IMR-90 (cell line): ENCODE data around the gene DNAJC30. TPM values are rescaled to one million over a fixed set of nuclear protein-coding genes. Genes with fewer than 3 reads are reported as not detected.

Experiments
- ATAC-seq: fragments of 200-7000 bp; cut with Tn5 transposase; 2 replicates; pipeline ENCODE4 v1.9.1; 2020; ENCODE audit warnings: low read depth, mild to moderate bottlenecking, moderate library complexity
- BruUV-seq: library from RNA; stranded (reverse); fragments of 400-500 nt; replicated peaks from 2 replicates; lab custom pipeline; 2021; lab: Mats Ljungman, UMichigan
- CTCF ChIA-PET: fragments of 300-600 bp; formaldehyde crosslinking; extraction: SDS; loops from one replicate; lab custom pipeline; 2021; ENCODE audit warnings: antibody characterized with exemption; lab: Yijun Ruan, JAX
- POLR2A ChIA-PET: fragments of 300-600 bp; sonication (Branson Sonifier 250); formaldehyde crosslinking; loops from one replicate; lab custom pipeline; 2022; ENCODE audit warnings: antibody characterized with exemption; ENCODE audit not compliant: unreplicated experiment; lab: Charles Lee
- DNase-seq: peaks from one replicate; pipeline ENCODE4 v3.0.0; 2013
- H2AFZ ChIP-seq: replicated peaks from 2 replicates; pipeline ENCODE3; 2013; ENCODE audit warnings: low read length, mild to moderate bottlenecking; ENCODE audit not compliant: poor library complexity
- H2AK5ac ChIP-seq: 2 replicates; pipeline ENCODE4 v1.6.1; 2013; ENCODE audit warnings: low read depth, low read length, inconsistent platforms
- H2AK9ac ChIP-seq: replicated peaks from 2 replicates; pipeline ENCODE3; 2013; ENCODE audit warnings: mild to moderate bottlenecking, low read depth, low read length, moderate library complexity; ENCODE audit not compliant: poor library complexity
- H2BK120ac ChIP-seq: 2 replicates; pipeline ENCODE4 v1.6.1; 2013; ENCODE audit warnings: low read depth, low read length, inconsistent platforms
- H2BK15ac ChIP-seq: 3 replicates; pipeline ENCODE4 v1.6.1; 2013; ENCODE audit warnings: low read depth, low read length, inconsistent platforms
- H2BK20ac ChIP-seq: 2 replicates; pipeline ENCODE4 v1.6.1; 2013; ENCODE audit warnings: low read depth, mild to moderate bottlenecking, inconsistent platforms, low read length, moderate library complexity
- H2BK5ac ChIP-seq: 2 replicates; pipeline ENCODE4 v1.6.1; 2013; ENCODE audit warnings: mild to moderate bottlenecking, low read depth, low read length, inconsistent platforms; ENCODE audit not compliant: poor library complexity, severe bottlenecking
- H3K14ac ChIP-seq: replicated peaks from 2 replicates; pipeline ENCODE4 v1.6.1; 2013; ENCODE audit warnings: low read depth, low read length, inconsistent platforms
- H3K18ac ChIP-seq: 2 replicates; pipeline ENCODE4 v1.6.1; 2013; ENCODE audit warnings: low read depth, low read length, control low read depth
- H3K23ac ChIP-seq: 2 replicates; pipeline ENCODE4 v1.6.1; 2013; ENCODE audit warnings: low read depth, low read length, inconsistent platforms
- H3K27ac ChIP-seq: 2 replicates; pipeline ENCODE4 v1.5.1; 2013; ENCODE audit warnings: mild to moderate bottlenecking, control low read depth, low read length; ENCODE audit not compliant: insufficient read depth
- H3K27me3 ChIP-seq: 2 replicates; pipeline ENCODE4 v1.6.1; 2013; ENCODE audit warnings: low read length; ENCODE audit not compliant: control insufficient read depth, insufficient read depth
- H3K36me3 ChIP-seq: 2 replicates; pipeline ENCODE4 v1.6.1; 2013; ENCODE audit warnings: low read length, mixed read lengths; ENCODE audit not compliant: control insufficient read depth, insufficient read depth
- H3K4ac ChIP-seq: 2 replicates; pipeline ENCODE4 v1.6.1; 2013; ENCODE audit warnings: low read depth, low read length, inconsistent platforms
- H3K4me1 ChIP-seq: 2 replicates; pipeline ENCODE4 v1.6.1; 2013; ENCODE audit warnings: low read length, mixed read lengths; ENCODE audit not compliant: control insufficient read depth, insufficient read depth
- H3K4me2 ChIP-seq: 2 replicates; pipeline ENCODE4 v1.6.1; 2013; ENCODE audit warnings: low read depth, mild to moderate bottlenecking, control low read depth, low read length, moderate library complexity
- H3K4me3 ChIP-seq: 2 replicates; pipeline ENCODE4 v1.5.1; 2013; ENCODE audit warnings: low read depth, mild to moderate bottlenecking, control low read depth, low read length, moderate library complexity; ENCODE audit not compliant: insufficient read depth
- H3K56ac ChIP-seq: 2 replicates; pipeline ENCODE4 v1.6.1; 2013; ENCODE audit warnings: low read length, inconsistent platforms; ENCODE audit not compliant: insufficient read depth; ENCODE audit errors: extremely low read depth
- H3K79me1 ChIP-seq, 2 experiments: 2 replicates each; pipeline ENCODE4 v1.6.1; 2013; ENCODE audit warnings: low read length in 2 of 2, inconsistent platforms in 1 of 2, low read depth in 1 of 2
- H3K9ac ChIP-seq: 2 replicates; pipeline ENCODE4 v1.6.1; 2013; ENCODE audit warnings: low read depth, low read length, control low read depth
- H3K9me1 ChIP-seq: 2 replicates; pipeline ENCODE4 v1.6.1; 2013; ENCODE audit warnings: low read length, inconsistent platforms; ENCODE audit not compliant: insufficient read depth
- H3K9me3 ChIP-seq: 2 replicates; pipeline ENCODE4 v1.6.1; 2013; ENCODE audit warnings: low read length; ENCODE audit not compliant: control insufficient read depth, insufficient read depth
- H4K20me1 ChIP-seq: 2 replicates; pipeline ENCODE4 v1.6.1; 2013; ENCODE audit warnings: low read length, inconsistent platforms; ENCODE audit not compliant: insufficient read depth
- H4K5ac ChIP-seq: 2 replicates; pipeline ENCODE4 v1.6.1; 2013; ENCODE audit warnings: mild to moderate bottlenecking, low read depth, low read length, control low read depth
- H4K8ac ChIP-seq, 2 experiments: 2 replicates each; pipeline ENCODE4 v1.6.1; 2013; ENCODE audit warnings: low read depth in 2 of 2, low read length in 2 of 2, control low read depth in 1 of 2, inconsistent platforms in 1 of 2
- H4K91ac ChIP-seq: 2 replicates; pipeline ENCODE4 v1.6.1; 2013; ENCODE audit warnings: low read depth, low read length, inconsistent platforms; ENCODE audit not compliant: insufficient read depth
- BHLHE40 ChIP-seq: fragments of 150-350 bp; IDR thresholded peaks from 2 replicates; pipeline ENCODE4 v1.6.1; 2016; ENCODE audit warnings: mild to moderate bottlenecking, low read depth, low read length
- CEBPB ChIP-seq: IDR thresholded peaks from 2 replicates; pipeline ENCODE4 v1.6.1; 2012; ENCODE audit warnings: low read depth, low read length, improper control_type of control experiment
- CHD1 ChIP-seq: IDR thresholded peaks from 2 replicates; pipeline ENCODE4 v1.6.1; 2012; ENCODE audit warnings: low read depth, low read length, improper control_type of control experiment
- CTCF ChIP-seq: conservative IDR thresholded peaks from 2 replicates; pipeline ENCODE4 v1.5.1; 2012; ENCODE audit warnings: mild to moderate bottlenecking, low read depth, low read length, improper control_type of control experiment
- FOS ChIP-seq: fragments of 150-350 bp; IDR thresholded peaks from 2 replicates; pipeline ENCODE4 v1.6.1; 2016; ENCODE audit warnings: low read depth, low read length
- MAFK ChIP-seq: IDR thresholded peaks from 2 replicates; pipeline ENCODE4 v1.6.1; 2012; ENCODE audit warnings: low read depth, low read length, improper control_type of control experiment
- MAZ ChIP-seq: IDR thresholded peaks from 2 replicates; pipeline ENCODE4 v1.6.1; 2012; ENCODE audit warnings: low read depth, mild to moderate bottlenecking, low read length, improper control_type of control experiment, moderate library complexity, borderline replicate concordance
- MXI1 ChIP-seq: IDR thresholded peaks from 2 replicates; pipeline ENCODE4 v1.6.1; 2012; ENCODE audit warnings: low read depth, mild to moderate bottlenecking, low read length, moderate library complexity, borderline replicate concordance
- NFE2L2 ChIP-seq: fragments of 150-350 bp; IDR thresholded peaks from 2 replicates; pipeline ENCODE4 v1.6.1; 2016; ENCODE audit warnings: low read depth, mild to moderate bottlenecking, low read length
- POLR2A ChIP-seq: IDR thresholded peaks from 2 replicates; pipeline ENCODE4 v1.6.1; 2012; ENCODE audit warnings: mild to moderate bottlenecking, low read depth, low read length
- RAD21 ChIP-seq: IDR thresholded peaks from 2 replicates; pipeline ENCODE4 v1.6.1; 2012; ENCODE audit warnings: low read length, improper control_type of control experiment
- RCOR1 ChIP-seq: IDR thresholded peaks from 2 replicates; pipeline ENCODE4 v1.6.1; 2012; ENCODE audit warnings: mild to moderate bottlenecking, low read length, improper control_type of control experiment; ENCODE audit not compliant: insufficient replicate concordance
- RFX5 ChIP-seq: IDR thresholded peaks from 2 replicates; pipeline ENCODE4 v1.8.0; 2012; ENCODE audit warnings: low read depth, mild to moderate bottlenecking, low read length, moderate library complexity
- SMC3 ChIP-seq: fragments of 150-350 bp; IDR thresholded peaks from 2 replicates; pipeline ENCODE4 v1.6.1; 2016; ENCODE audit warnings: low read depth, mild to moderate bottlenecking, antibody characterized with exemption, low read length, moderate library complexity
- WGBS, 2 experiments: methylation state at CpG; one replicate each; pipeline versions ENCODE4 v1.1.5 to v1.1.7; 2013; ENCODE audit warnings: missing lambda C conversion rate in 2 of 2; ENCODE audit not compliant: insufficient read length in 1 of 2; ENCODE audit errors: extremely low coverage in 2 of 2; 5-methylcytosine and 5-hydroxymethylcytosine counted together
- dilution Hi-C: fragments of 300-500 bp; cut with HindIII; formaldehyde crosslinking; loops from one replicate; pipeline ENCODE4 v1.14.3; 2018; ENCODE audit warnings: low sequenced_read_pairs; ENCODE audit not compliant: unreplicated experiment
- in situ Hi-C: fragments of 300-500 bp; cut with MboI; formaldehyde crosslinking; loops from 3 replicates; pipeline ENCODE4 v1.14.3; 2019; ENCODE audit warnings: low sequenced_read_pairs, inconsistent platforms, mixed read lengths
- intact Hi-C: fragments of 100-400 bp; cut with micrococcal nuclease; formaldehyde crosslinking; loops from 2 replicates; pipeline ENCODE4 v1.10.0; 2022
- polyA plus RNA-seq, 3 experiments: library from polyadenylated mRNA; depleted of rRNA; stranded (reverse); fragments of >200 nt; gene quantifications; 2 replicates each; pipeline ENCODE4 v1.2.3, GENCODE V29; 2012; ENCODE audit warnings: low replicate concordance in 1 of 3
- total RNA-seq: library from RNA; depleted of rRNA; stranded (reverse); fragments of >200 nt; gene quantifications from 2 replicates; pipeline ENCODE4 v1.2.3, GENCODE V29; 2012
- TF ChIP-seq, protein P1 (sequence below): fragments of 150-350 bp; IDR thresholded peaks from 2 replicates; pipeline ENCODE4 v1.6.1; 2016; ENCODE audit warnings: low read depth, mild to moderate bottlenecking, low read length, moderate library complexity, borderline replicate concordance
- TF ChIP-seq, protein P2 (sequence below): fragments of 150-350 bp; IDR thresholded peaks from 2 replicates; pipeline ENCODE4 v1.6.1; 2017; ENCODE audit warnings: mild to moderate bottlenecking, antibody characterized with exemption, low read length, low read depth

DNAJC30 gene
- total and polyA plus RNA-seq, 2 of the 4 experiments (the other 2 are of a cell fraction), result 1.6 to 9.0 TPM

DNA sequence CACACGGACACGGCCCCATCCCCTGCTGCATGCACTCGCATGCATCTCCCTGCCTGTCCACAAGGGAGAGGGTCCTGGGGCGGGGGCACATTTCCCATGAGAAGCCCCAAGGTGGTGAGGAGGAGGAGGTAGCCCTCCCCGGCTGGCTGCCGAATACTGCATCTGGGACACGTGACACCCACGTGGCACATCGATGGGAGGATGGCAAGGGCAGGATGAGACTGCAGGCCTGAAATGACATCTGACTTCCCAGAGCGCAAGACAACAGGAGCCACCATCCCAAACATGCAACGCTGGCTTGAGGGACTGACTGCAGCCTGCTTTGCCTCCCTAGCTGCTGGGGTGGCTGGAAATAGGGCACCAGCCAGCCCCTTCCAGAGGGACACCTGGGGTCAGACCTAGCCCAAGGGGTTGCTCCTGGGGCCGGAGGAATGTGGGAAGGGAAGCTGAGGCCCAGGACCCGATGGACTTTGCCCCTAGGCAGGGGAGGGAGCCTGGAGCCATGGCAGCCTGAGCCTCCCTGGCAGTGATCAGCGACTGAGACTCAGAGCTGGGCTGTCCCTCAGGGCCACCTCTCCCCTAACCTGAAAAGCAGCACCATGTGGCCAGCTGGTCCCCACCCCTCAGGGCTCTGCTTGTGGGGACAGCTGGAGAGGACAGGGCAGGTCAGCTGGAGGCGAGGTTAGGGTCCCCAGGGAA is 16.3 kb upstream of the DNAJC30 start:
- CTCF ChIA-PET, result no interaction called here
- no peak for ATAC-seq

More for the DNA sequence above, 16.3 kb upstream of the DNAJC30 start:
- no peak overlapping the region for H3K23ac ChIP-seq
- H2AFZ ChIP-seq, result no peak overlapping the region
- peaks cover 0 to 8% of the 10 kb centered on the region in 2 experiments; a peak in 2 of 4 replicates for H3K79me1 ChIP-seq
- no peak overlapping the region for H3K14ac ChIP-seq
- no peak overlapping the region for H3K56ac ChIP-seq
- H3K9me1 ChIP-seq, result 0 out of 2 replicates have a peak, but pooled peaks cover 4% of the 10 kb centered on the region
- no peak overlapping the region for H2BK15ac ChIP-seq
- H3K9ac ChIP-seq, result no peak overlapping the region
- dilution Hi-C loops (no loop called here), in situ Hi-C loops (no loop called here), intact Hi-C loops (no loop called here)
- peaks cover 2% of the 10 kb centered on the region; the same call in 1 of the 2 replicates for H3K4me1 ChIP-seq
- H2AK9ac ChIP-seq, result peak overlapping the region; percentile 55
- H3K27ac ChIP-seq, result no peak overlapping the region
- DNase-seq, result no peak
- no peak overlapping the region for H3K4ac ChIP-seq
- H3K27me3 ChIP-seq, result no peaks in the 10 kb centered on the region
- BruUV-seq, result no TSS peak
- H4K8ac ChIP-seq, result no peak overlapping the region
- peaks cover 69% of the 10 kb centered on the region for H3K36me3 ChIP-seq
- H3K9me3 ChIP-seq, result no peaks in the 10 kb centered on the region
- H2BK5ac ChIP-seq, result no peak overlapping the region
- POLR2A ChIA-PET, result no interaction called here
- H3K18ac ChIP-seq, result no peak overlapping the region
- H4K20me1 ChIP-seq, result peaks cover 22% of the 10 kb centered on the region
- H2AK5ac ChIP-seq, result no peak overlapping the region
- no peak overlapping the region for H4K5ac ChIP-seq
- H3K4me3 ChIP-seq, result no peak overlapping the region
- no peak overlapping the region for H3K4me2 ChIP-seq
- H2BK20ac ChIP-seq, result no peak overlapping the region
- 83% methylated on average over 3 of the region's 15 CpGs; no CpG with 5 or more reads in 1 of the 2 experiments for WGBS, 2 experiments
- TF ChIP-seq MXI1 (no peak), CTCF (no peak), RFX5 (no peak), MAZ (no peak), MAFK (no peak), SMC3 (no peak), POLR2A (no peak), CHD1 (no peak), FOS (no peak), BHLHE40 (no peak), NFE2L2 (no peak), CEBPB (no peak), RCOR1 (no peak), RAD21 (no peak)
- TF ChIP-seq, protein P1, sequence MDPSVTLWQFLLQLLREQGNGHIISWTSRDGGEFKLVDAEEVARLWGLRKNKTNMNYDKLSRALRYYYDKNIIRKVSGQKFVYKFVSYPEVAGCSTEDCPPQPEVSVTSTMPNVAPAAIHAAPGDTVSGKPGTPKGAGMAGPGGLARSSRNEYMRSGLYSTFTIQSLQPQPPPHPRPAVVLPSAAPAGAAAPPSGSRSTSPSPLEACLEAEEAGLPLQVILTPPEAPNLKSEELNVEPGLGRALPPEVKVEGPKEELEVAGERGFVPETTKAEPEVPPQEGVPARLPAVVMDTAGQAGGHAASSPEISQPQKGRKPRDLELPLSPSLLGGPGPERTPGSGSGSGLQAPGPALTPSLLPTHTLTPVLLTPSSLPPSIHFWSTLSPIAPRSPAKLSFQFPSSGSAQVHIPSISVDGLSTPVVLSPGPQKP, result no peak
- TF ChIP-seq, protein P2, sequence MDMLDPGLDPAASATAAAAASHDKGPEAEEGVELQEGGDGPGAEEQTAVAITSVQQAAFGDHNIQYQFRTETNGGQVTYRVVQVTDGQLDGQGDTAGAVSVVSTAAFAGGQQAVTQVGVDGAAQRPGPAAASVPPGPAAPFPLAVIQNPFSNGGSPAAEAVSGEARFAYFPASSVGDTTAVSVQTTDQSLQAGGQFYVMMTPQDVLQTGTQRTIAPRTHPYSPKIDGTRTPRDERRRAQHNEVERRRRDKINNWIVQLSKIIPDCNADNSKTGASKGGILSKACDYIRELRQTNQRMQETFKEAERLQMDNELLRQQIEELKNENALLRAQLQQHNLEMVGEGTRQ, result no peak
- no peak overlapping the region for H4K91ac ChIP-seq
- no peak overlapping the region for H2BK120ac ChIP-seq
